Nucleus accumbens (tissue), 56 donors: ENCODE measurements around the gene GRB10.

Experiments
- DNase-seq, 56 donors: peaks; one replicate each; lab custom pipeline; 2025; lab: John Stamatoyannopoulos, UW

GRB10 gene

DNA sequence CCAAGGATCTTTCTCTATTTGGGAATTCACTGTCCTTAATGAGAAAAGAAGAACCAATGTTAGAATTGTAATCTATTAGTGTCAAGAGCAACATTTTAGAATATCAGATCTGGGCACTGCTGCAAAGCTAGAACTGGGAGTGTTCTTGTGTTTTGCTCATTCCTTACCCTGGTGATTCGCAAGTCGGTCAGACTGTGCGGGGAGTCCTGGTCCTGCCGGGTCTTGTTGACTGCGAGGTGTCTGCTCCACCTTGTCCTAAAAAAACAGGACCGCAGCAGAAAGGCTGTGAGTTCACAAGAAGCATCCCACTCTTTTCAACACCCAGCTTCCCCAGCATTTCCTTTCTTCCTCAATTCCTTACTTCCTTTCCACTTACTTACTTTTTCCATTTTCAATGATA, 79.0 kb downstream of the GRB10 start:
- no peak for DNase-seq

- DNase-seq: no peak
Observed at GRCh38 chr7:50699143-50699542, 83.6 kb downstream of the GRB10 start.

DNA sequence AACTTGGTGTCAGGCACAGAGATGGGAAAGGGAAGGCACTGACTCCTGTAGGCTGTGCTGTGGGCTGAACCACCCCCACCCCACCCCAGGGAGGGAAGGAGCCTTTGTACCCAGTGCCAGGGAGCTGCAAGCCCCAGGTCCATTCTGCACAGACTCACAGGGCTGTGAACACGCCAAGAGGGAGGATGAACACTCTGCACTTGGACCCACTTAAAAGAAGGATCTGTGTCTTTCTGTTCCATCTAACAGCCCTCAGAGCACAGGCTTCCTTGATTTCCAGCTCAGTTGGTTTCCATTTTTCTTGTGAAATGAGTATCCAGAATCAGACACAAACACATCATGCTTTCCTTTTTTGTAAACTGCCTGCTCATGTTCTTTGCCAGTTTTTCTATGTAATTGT, 84.9 kb downstream of the GRB10 start:
- DNase-seq: peak in 6 of 56 donors; percentile 20 to 48 (median 26)

DNA sequence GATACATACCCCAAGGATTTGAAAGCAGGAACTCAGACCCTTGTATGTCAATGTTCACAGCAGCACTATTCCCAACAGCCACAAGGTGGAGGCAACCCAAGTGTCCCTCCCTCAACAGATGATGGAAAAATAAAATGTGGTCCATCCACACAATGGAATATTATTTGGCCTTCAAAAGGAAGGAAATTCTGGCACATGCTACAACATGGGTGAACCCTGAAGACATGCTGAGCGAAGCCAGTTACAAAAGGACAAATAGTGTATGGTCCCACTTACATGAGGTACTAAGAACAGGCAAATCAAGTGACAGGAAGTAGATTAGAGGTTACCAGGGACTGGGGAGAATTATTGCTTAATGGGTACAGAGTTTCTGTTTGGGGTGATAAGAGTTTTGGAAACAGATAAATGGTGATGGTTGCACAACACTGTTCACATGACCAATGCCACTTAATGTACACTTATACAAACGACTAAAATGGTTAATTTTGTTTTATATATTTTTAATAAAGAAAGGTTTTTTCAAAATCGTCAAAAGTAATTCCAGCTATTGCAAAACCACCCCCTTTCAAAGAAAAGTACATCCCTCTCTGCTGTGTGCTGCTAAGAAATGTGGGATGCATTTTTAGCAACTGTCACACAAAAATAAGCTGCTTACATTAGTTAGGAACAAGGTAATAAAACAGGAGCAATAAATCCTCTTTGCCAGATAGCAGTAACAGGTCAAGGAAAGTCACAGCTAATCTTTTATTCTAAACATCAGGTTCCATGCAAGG, 85.7 kb downstream of the GRB10 start:
- no peak for DNase-seq

- DNase-seq: no peak
Observed at GRCh38 chr7:50695026-50695425, 87.7 kb downstream of the GRB10 start.

DNA sequence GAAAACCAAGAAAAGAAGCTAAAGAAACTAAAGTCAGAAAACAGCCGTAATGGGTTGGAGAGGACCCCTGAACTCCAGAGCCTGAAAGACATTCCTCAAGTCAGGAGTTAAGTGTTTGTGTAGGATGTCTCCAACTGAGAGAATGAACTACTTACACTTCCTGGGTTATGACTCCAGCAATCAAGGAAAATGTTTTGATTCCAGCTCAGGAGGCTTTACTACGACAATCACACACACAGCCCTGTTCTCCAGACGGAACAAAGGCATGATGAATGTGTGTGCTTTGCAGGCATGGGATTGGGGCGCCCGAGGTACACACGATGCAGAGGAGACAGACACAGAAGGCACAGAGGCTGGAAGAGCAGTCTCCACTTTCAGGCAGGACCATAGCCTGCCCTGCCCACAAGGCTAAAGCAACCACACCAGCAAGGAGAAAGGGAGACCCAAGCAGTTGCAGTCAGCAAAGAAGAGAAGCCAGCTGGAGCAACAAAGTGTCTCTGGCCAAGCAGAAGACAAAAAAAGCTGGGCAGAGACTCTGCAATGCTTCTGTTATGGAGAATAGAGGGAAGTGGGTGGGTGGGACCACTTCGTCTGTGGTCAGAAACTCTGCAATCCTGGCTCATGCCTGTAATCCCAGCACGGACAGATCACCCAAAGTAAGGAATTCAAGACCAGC, 89.1 kb downstream of the GRB10 start:
- DNase-seq: no peak

DNA sequence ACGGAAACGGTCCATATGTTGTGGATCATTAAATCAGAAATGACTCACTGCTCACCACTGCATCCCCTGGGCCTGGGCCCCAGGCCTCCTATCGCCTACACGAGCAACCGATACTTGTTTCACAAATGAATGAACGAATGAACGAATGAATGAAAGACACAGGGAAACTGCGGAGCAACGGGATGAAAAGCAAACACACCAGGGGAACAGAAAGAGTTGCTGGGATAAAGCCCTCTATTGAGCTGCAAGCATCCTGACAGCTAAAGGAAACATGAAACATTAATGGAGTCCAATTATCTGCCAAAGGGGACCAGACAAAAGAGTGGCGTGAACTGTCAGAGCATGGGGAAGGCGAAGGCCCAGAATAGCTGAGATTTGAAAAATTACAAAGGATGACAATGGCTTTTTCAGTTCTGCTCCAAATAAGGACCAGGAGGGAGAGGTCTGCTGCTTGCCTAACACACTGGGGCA, 92.1 kb downstream of the GRB10 start:
- DNase-seq: peak in 7 of 56 donors; percentile 22 to 70 (median 25)

DNA sequence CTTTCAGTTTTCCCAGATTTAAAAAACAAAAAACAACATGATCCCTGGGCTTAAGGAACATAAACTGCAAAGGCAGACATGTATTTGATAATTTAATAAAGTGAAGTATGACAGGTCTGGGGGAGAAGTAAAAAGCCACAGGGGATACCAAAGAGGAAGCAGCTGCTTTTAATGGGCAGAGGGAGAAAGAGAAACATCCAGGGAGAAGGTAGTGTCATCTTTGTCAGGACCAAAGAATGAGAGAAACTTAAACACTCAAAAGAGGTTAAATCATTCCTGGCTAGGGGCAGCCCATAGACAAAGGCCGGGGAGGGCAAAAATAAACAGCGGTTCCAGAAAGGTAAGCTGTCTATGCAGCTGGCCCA, 94.5 kb downstream of the GRB10 start:
- DNase-seq: no peak

- DNase-seq: no peak
Observed at GRCh38 chr7:50687575-50688225, 95.0 kb downstream of the GRB10 start.

DNA sequence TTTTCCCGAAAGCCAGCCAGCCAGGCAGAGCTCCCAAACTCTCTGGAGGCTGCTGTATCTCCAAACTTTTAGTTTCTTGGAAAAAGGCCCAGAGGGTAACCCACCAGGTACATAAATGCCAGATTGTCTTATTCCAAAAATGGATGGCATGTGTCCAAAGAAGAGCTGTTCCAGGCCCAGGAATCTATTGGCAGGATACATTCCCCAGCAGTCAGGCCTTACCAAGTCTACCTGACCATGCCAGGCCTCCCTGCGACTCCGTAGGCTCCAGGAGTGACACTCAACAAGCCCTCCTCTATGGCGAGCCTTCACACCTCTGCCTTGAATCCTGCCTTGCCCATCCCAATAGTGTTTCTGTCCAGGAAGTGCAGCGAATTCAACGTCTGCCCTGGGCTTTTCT, 95.6 kb downstream of the GRB10 start:
- no peak for DNase-seq

- no peak for DNase-seq
Observed at GRCh38 chr7:50685135-50686065, 97.3 kb downstream of the GRB10 start.

GRCh38 chr7:50684713-50685075, 98.0 kb downstream of the GRB10 start:
- no peak for DNase-seq

DNA sequence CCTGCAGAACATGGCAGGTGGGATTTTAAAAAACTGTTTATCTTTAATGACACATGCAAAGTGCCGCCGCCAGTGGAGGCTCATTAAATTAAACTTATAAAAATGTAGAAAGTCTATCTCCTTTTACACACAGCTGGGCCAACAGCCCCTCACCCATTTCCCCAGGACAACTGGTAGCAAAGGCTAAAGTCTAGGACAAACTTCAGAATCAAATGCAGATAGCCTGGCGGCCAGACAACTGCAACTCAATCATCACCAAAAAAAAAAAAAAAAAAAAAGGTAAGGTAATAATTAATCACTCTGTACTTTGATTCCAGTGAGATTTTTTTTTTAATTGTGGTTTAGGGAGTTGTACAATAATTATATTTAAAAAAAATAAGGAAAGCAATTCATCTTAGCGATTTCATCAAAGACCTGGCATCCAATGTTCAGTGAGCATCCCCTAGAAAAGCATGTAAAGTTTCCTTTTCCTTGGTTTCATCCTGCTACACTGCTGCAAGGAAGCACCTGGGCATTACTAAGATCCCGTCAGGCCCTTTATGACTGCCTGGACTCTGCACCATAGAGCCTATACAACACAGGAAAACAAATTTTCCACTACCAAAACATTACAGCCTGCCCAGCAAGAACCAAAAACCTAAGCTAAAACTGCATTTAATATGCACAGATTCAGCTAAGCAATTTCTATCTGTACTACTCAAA, 98.5 kb downstream of the GRB10 start:
- DNase-seq: no peak

DNA sequence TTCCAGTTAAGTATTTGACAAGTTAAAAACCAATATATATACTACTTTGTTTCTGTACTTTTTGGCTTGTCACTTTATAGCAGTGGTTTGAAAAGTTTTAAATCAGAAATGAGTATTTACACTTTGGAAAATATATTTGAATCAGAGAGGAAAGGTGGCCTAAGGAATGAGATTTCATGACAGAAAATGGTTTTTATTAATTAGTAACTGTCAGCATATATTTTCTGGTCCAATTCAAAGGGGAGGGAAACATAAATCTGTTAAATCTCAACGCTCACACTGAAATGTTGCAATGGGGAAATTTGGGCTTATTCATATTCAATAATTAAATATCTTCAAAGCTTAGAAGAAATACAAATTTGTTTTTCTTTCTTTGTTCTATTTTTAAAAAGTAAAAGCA, 100.1 kb downstream of the GRB10 start:
- no peak for DNase-seq

- no peak for DNase-seq
Observed at GRCh38 chr7:50682079-50682478, 100.6 kb downstream of the GRB10 start.

GRCh38 chr7:50681432-50682045, 101.2 kb downstream of the GRB10 start:
- peak in 1 of 56 donors; percentile 29 for DNase-seq

GRCh38 chr7:50679218-50680007, 103.3 kb downstream of the GRB10 start:
- no peak for DNase-seq

DNA sequence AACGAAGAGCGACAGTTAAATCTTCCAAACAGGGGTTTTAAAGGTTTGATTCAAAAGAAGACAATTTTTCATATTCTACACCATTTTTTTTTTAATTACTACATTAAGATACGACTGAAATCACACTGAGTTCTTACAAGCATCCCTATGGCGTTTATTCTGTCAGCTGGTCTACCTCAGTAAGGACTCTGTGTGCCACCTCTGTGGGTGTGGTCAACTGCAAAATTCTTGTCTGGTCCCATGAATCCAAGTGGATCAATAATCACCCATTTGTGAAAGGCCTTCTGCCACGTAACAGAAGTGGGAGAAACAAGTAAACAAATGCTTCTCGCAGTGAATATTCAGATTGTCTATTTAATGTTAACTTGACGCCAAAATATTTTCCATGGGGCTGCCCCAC, 104.1 kb downstream of the GRB10 start:
- no peak for DNase-seq

- no peak for DNase-seq
Observed at GRCh38 chr7:50677638-50677996, 105.1 kb downstream of the GRB10 start.
